K562 (cell line): ENCODE measurements around the gene LRRC7. TPM values are rescaled to one million over a fixed set of nuclear protein-coding genes. Genes with fewer than 3 reads are reported as not detected.

Experiments
- JUN ChIP-seq, 2 experiments: sonication (generic) in 1 of 2; formaldehyde crosslinking in 1 of 2; IDR thresholded peaks; 2 replicates each; pipeline versions ENCODE4 v1.6.1 to v1.8.0; 2012 to 2022; ENCODE audit warnings: borderline replicate concordance in 2 of 2, mild to moderate bottlenecking in 2 of 2, improper control_type of control experiment in 1 of 2, low read depth in 1 of 2, low read length in 1 of 2, missing genetic modification reagents in 1 of 2
- polyA plus RNA-seq, 8 experiments: library from polyadenylated mRNA; depleted of rRNA in 4 of 8; stranded (reverse) in 5 of 8; unstranded in 3 of 8; fragments of >200 nt; fragmentation: Nextera tagmentation in 2 of 8; fragmentation: Illumina TruSeq in 1 of 8; extraction: Ambion mirVana in 2 of 8; extraction: Trizol in 1 of 8; gene quantifications; 2 replicates each; pipeline versions ENCODE4 v1.2.1 to v1.2.3, GENCODE V29; 2011 to 2014; ENCODE audit warnings: inconsistent platforms in 1 of 8, missing spikeins in 1 of 8
- total RNA-seq, 7 experiments: library from RNA; depleted of rRNA in 6 of 7; stranded (reverse); fragments of >200 nt in 6 of 7; fragmentation: Illumina TruSeq in 2 of 7; extraction: Trizol in 2 of 7; gene quantifications; 2 replicates each; pipeline versions ENCODE4 v1.2.1 to v1.2.3, GENCODE V29; 2011 to 2021; ENCODE audit warnings: low replicate concordance in 1 of 7

The LRRC7 gene
- total and polyA plus RNA-seq, 9 of the 15 experiments (the other 6 are each of a cell fraction or from before 2014, with no cell fraction given) = 0.09 to 0.94 (median 0.49) TPM

GRCh38 chr1:70171512-70171911, 603.8 kb downstream of the LRRC7 start (continued):
- TF ChIP-seq JUN (IDR thresholded peaks at IDR 0.05; ENCODE audit: borderline replicate concordance, low read depth, low read length) (no peak), JUN (CRISPR knock-in tag; IDR thresholded peaks at IDR 0.05; ENCODE audit: borderline replicate concordance) (no peak)
